Hepatocyte (in vitro differentiated cells): ENCODE measurements around the gene ZFP36L1. TPM values are rescaled to one million over a fixed set of nuclear protein-coding genes. Genes with fewer than 3 reads are reported as not detected.

Experiments used
- DNase-seq: peaks from one replicate; pipeline ENCODE4 v3.0.0-alpha.2; 2016; ENCODE audit warnings: low spot score
- H2AFZ ChIP-seq: fragments of 200-600 bp; sonication (generic); 2 replicates; pipeline ENCODE4 v1.6.0; 2016; ENCODE audit warnings: antibody characterized with exemption, mild to moderate bottlenecking
- H3K27ac ChIP-seq: fragments of 200-600 bp; sonication (generic); 2 replicates; pipeline ENCODE4 v1.5.1; 2016; ENCODE audit warnings: mild to moderate bottlenecking
- H3K27me3 ChIP-seq: fragments of 200-600 bp; sonication (generic); 2 replicates; pipeline ENCODE4 v1.6.1; 2016
- H3K36me3 ChIP-seq: fragments of 200-600 bp; sonication (generic); replicated peaks from 2 replicates; pipeline ENCODE4 v1.5.1; 2016; ENCODE audit warnings: low read depth; ENCODE audit not compliant: insufficient read depth
- H3K4me1 ChIP-seq: fragments of 200-600 bp; sonication (generic); 2 replicates; pipeline ENCODE4 v1.5.1; 2016; ENCODE audit warnings: mild to moderate bottlenecking, moderate library complexity; ENCODE audit not compliant: insufficient read depth
- H3K4me2 ChIP-seq: fragments of 200-600 bp; sonication (generic); 2 replicates; pipeline ENCODE4 v1.6.0; 2016
- H3K4me3 ChIP-seq: fragments of 200-600 bp; sonication (generic); 2 replicates; pipeline ENCODE4 v1.5.1; 2016; ENCODE audit warnings: mild to moderate bottlenecking
- H3K79me2 ChIP-seq: fragments of 200-600 bp; sonication (generic); 2 replicates; pipeline ENCODE4 v1.6.0; 2017; ENCODE audit warnings: mild to moderate bottlenecking
- H3K9me2 ChIP-seq: fragments of 200-600 bp; sonication (generic); replicated peaks from 2 replicates; pipeline ENCODE4 v1.6.0; 2017; ENCODE audit warnings: mild to moderate bottlenecking; ENCODE audit not compliant: insufficient read depth
- H3K9me3 ChIP-seq: fragments of 200-600 bp; sonication (generic); 2 replicates; pipeline ENCODE4 v1.5.1; 2016; ENCODE audit warnings: low read depth, mild to moderate bottlenecking
- H4K20me1 ChIP-seq: fragments of 200-600 bp; sonication (generic); 2 replicates; pipeline ENCODE4 v1.6.0; 2016; ENCODE audit warnings: mild to moderate bottlenecking; ENCODE audit not compliant: insufficient read depth, poor library complexity, severe bottlenecking
- CTCF ChIP-seq: fragments of 200-600 bp; sonication (generic); IDR thresholded peaks from 2 replicates; pipeline ENCODE4 v1.5.1; 2016; ENCODE audit warnings: antibody characterized with exemption, mild to moderate bottlenecking; ENCODE audit not compliant: poor library complexity
- EZH2 ChIP-seq: fragments of 200-600 bp; sonication (generic); IDR thresholded peaks from 2 replicates; pipeline ENCODE4 v1.6.1; 2016; ENCODE audit warnings: antibody characterized with exemption, mild to moderate bottlenecking, borderline replicate concordance
- EZH2phosphoT487 ChIP-seq: fragments of 200-600 bp; sonication (generic); IDR thresholded peaks from one replicate; pipeline ENCODE4 v1.6.1; 2018; ENCODE audit warnings: antibody characterized with exemption, mild to moderate bottlenecking, low read depth, moderate library complexity; ENCODE audit not compliant: unreplicated experiment, severe bottlenecking
- WGBS: methylation state at CpG from one replicate; pipeline ENCODE4 v1.1.6; 2016; ENCODE audit warnings: low lambda C conversion rate; ENCODE audit errors: missing lambda C conversion rate; 5-methylcytosine and 5-hydroxymethylcytosine counted together
- polyA plus RNA-seq: library from polyadenylated mRNA; unstranded; fragments of >200 nt; fragmentation: Nextera tagmentation; extraction: Ambion mirVana; gene quantifications from 2 replicates; pipeline ENCODE4 v1.2.1, GENCODE V29; 2016
- total RNA-seq: library from RNA; depleted of rRNA; stranded (reverse); fragments of >200 nt; gene quantifications from 2 replicates; pipeline ENCODE4 v1.2.3, GENCODE V29; 2014

ZFP36L1 gene
- total and polyA plus RNA-seq, 2 experiments from 2014 or later: 101 to 404 TPM

GRCh38 chr14:68823434-68824206 lies 30.8 kb upstream of the ZFP36L1 start:
- no peaks in the 10 kb centered on the region for H3K79me2 ChIP-seq

GRCh38 chr14:68822926-68823325 lies 30.1 kb upstream of the ZFP36L1 start:
- Histone ChIP-seq H3K4me1 (peaks cover 20% of the 10 kb centered on the region), H2AFZ (no peak overlapping the region), H3K36me3 (no peaks in the 10 kb centered on the region), H3K27me3 (no peaks in the 10 kb centered on the region), H4K20me1 (no peaks in the 10 kb centered on the region), H3K9me3 (no peaks in the 10 kb centered on the region), H3K4me2 (no peak overlapping the region), H3K79me2 (no peaks in the 10 kb centered on the region), H3K4me3 (no peak overlapping the region), H3K27ac (no peak overlapping the region), H3K9me2 (no peaks in the 10 kb centered on the region)
- peak; percentile 2 for DNase-seq
- TF ChIP-seq EZH2phosphoT487: no peak
- no peak for TF ChIP-seq CTCF
- TF ChIP-seq EZH2: no peak
- WGBS: 67% methylated on average over 4 of the region's 4 CpGs

More at GRCh38 chr14:68823434-68824206, 30.8 kb upstream of the ZFP36L1 start:
- Histone ChIP-seq H2AFZ (no peak overlapping the region), H4K20me1 (no peaks in the 10 kb centered on the region), H3K27me3 (no peaks in the 10 kb centered on the region), H3K27ac (no peak overlapping the region), H3K4me2 (no peak overlapping the region), H3K9me3 (no peaks in the 10 kb centered on the region), H3K4me1 (peaks cover 20% of the 10 kb centered on the region), H3K36me3 (no peaks in the 10 kb centered on the region), H3K9me2 (no peaks in the 10 kb centered on the region), H3K4me3 (no peak overlapping the region)
- DNase-seq: peak; percentile 18
- no peak for TF ChIP-seq EZH2
- no peak for TF ChIP-seq EZH2phosphoT487
- TF ChIP-seq CTCF: no peak
- WGBS: 88% methylated on average over 8 of the region's 8 CpGs

- Histone ChIP-seq H3K36me3 (no peaks in the 10 kb centered on the region), H3K4me1 (peaks cover 21% of the 10 kb centered on the region), H3K4me3 (no peak overlapping the region), H3K79me2 (no peaks in the 10 kb centered on the region), H4K20me1 (no peaks in the 10 kb centered on the region), H3K9me2 (no peaks in the 10 kb centered on the region), H3K9me3 (no peaks in the 10 kb centered on the region), H3K27ac (no peak overlapping the region), H2AFZ (no peak overlapping the region), H3K4me2 (no peak overlapping the region), H3K27me3 (no peaks in the 10 kb centered on the region)
- TF ChIP-seq EZH2phosphoT487: no peak
- TF ChIP-seq CTCF: no peak
- TF ChIP-seq EZH2: no peak
- no peak for DNase-seq
- WGBS: 89% methylated on average over 4 of the region's 4 CpGs
Observed at GRCh38 chr14:68822132-68822651, 29.3 kb upstream of the ZFP36L1 start.
